Neural progenitor cell (in vitro differentiated cells): ENCODE measurements around the gene TRAM2.

Experiments used
- CTCF ChIP-seq: fragments of 200-600 bp; sonication (generic); IDR thresholded peaks from 2 replicates; pipeline ENCODE4 v1.5.1; 2017; ENCODE audit warnings: antibody characterized with exemption, mild to moderate bottlenecking
- EZH2 ChIP-seq: fragments of 200-600 bp; sonication (generic); IDR thresholded peaks from 2 replicates; pipeline ENCODE4 v1.6.1; 2017; ENCODE audit warnings: antibody characterized with exemption, mild to moderate bottlenecking, moderate library complexity

GRCh38 chr6:52566853-52567279, 10.0 kb downstream of the TRAM2 start:
- TF ChIP-seq CTCF (no peak), EZH2 (no peak)
